WI38 (cell line): Measurements from ENCODE around the gene KAT6B.

Experiments used
- H3K4me3 ChIP-seq: 2 replicates; pipeline ENCODE4 v1.5.1; 2011; ENCODE audit warnings: low read depth, mild to moderate bottlenecking, control low read depth, low read length
- TF ChIP-seq, protein P1 (sequence below): IDR thresholded peaks from 2 replicates; pipeline ENCODE4 v1.5.1; 2012; ENCODE audit warnings: low read depth, mild to moderate bottlenecking, control low read depth, low read length

Gene KAT6B

DNA sequence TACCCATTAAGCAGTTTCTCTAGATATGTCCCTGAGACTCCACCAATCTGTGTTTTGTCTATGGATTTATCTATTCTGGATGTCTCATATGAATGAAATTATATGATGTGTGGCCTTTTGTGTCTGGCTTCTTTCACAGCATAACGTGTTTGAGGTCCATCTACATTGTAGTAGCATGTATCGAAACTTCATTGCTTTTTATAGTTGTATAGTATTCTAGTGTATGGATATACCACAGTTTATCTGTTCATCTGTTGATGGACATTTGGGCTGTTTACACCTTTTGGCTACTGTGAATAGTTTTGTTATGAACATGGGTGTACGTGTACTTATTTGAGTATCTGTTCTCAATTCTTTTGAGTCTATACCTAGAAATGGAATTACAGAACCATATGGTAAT lies 9.6 kb downstream of the KAT6B start:
- no peak overlapping the region for H3K4me3 ChIP-seq
- TF ChIP-seq, protein P1, sequence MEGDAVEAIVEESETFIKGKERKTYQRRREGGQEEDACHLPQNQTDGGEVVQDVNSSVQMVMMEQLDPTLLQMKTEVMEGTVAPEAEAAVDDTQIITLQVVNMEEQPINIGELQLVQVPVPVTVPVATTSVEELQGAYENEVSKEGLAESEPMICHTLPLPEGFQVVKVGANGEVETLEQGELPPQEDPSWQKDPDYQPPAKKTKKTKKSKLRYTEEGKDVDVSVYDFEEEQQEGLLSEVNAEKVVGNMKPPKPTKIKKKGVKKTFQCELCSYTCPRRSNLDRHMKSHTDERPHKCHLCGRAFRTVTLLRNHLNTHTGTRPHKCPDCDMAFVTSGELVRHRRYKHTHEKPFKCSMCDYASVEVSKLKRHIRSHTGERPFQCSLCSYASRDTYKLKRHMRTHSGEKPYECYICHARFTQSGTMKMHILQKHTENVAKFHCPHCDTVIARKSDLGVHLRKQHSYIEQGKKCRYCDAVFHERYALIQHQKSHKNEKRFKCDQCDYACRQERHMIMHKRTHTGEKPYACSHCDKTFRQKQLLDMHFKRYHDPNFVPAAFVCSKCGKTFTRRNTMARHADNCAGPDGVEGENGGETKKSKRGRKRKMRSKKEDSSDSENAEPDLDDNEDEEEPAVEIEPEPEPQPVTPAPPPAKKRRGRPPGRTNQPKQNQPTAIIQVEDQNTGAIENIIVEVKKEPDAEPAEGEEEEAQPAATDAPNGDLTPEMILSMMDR: no peak

GRCh38 chr10:74836877-74837276 lies 10.5 kb downstream of the KAT6B start:
- H3K4me3 ChIP-seq: no peak overlapping the region
- TF ChIP-seq, protein P1: no peak

- TF ChIP-seq, protein P1: no peak
- no peak overlapping the region for H3K4me3 ChIP-seq
Observed at GRCh38 chr10:74837743-74838142, 11.3 kb downstream of the KAT6B start.

DNA sequence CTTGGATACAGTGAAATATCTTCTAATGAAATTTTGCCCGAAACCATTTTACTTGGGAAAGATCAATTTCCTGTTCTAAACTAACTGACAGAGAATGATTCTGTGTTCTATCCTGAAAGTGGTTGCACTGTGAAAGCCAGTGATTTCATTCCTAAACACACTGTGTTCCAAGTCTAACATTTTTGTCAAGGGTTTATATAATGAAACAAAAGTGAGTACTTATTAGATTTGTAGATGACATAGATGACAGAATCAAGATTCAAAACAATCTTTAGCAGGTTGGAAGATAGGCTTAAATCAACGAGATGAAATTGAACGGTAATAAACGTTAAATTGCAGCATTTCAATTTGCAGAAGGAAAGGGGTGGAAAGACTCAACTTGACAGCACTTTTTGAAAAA lies 13.3 kb downstream of the KAT6B start:
- no peak overlapping the region for H3K4me3 ChIP-seq

GRCh38 chr10:74841265-74841973 lies 15.0 kb downstream of the KAT6B start:
- TF ChIP-seq, protein P1: no peak

More for the DNA sequence above, 13.3 kb downstream of the KAT6B start:
- TF ChIP-seq, protein P1: no peak

GRCh38 chr10:74842301-74842954 lies 16.0 kb downstream of the KAT6B start:
- TF ChIP-seq, protein P1: no peak
- no peak overlapping the region for H3K4me3 ChIP-seq

More at GRCh38 chr10:74841265-74841973, 15.0 kb downstream of the KAT6B start:
- H3K4me3 ChIP-seq: no peak overlapping the region

- TF ChIP-seq, protein P1: no peak
- H3K4me3 ChIP-seq: no peak overlapping the region
Observed at GRCh38 chr10:74846958-74847357, 20.6 kb downstream of the KAT6B start.
